Keratinocyte (primary cell): ENCODE measurements around the gene RNF175. TPM values are rescaled to one million over a fixed set of nuclear protein-coding genes. Genes with fewer than 3 reads are reported as not detected.

Experiments
- DNase-seq: peaks from one replicate; pipeline ENCODE4 v3.0.0-alpha.2; 2011; ENCODE audit warnings: low read depth, missing footprints, low spot score
- FAIRE-seq: peaks from 2 replicates; lab custom pipeline; 2011; peaks lifted over from hg19 to GRCh38; lab: Jason Lieb, UNC
- H2AFZ ChIP-seq: 2 replicates; pipeline ENCODE4 v1.6.0; 2012; ENCODE audit warnings: low read length, control low read depth, inconsistent platforms; ENCODE audit not compliant: control insufficient read depth
- H3K27ac ChIP-seq: 2 replicates; pipeline ENCODE4 v1.5.1; 2011; ENCODE audit warnings: low read length; ENCODE audit not compliant: control insufficient read depth, insufficient read depth
- H3K27me3 ChIP-seq: 3 replicates; pipeline ENCODE4 v1.6.0; 2011; ENCODE audit warnings: low read length; ENCODE audit not compliant: control insufficient read depth, insufficient read depth; ENCODE audit errors: extremely low read depth
- H3K36me3 ChIP-seq, 2 experiments: 2 replicates in 1 of 2; 3 replicates in 1 of 2; pipeline ENCODE4 v1.5.1; 2011; ENCODE audit warnings: low read length in 2 of 2, mild to moderate bottlenecking in 1 of 2; ENCODE audit not compliant: control insufficient read depth in 2 of 2, insufficient read depth in 2 of 2; ENCODE audit errors: extremely low read depth in 1 of 2
- H3K4me1 ChIP-seq: 3 replicates; pipeline ENCODE4 v1.5.1; 2011; ENCODE audit warnings: low read length; ENCODE audit not compliant: control insufficient read depth, insufficient read depth; ENCODE audit errors: extremely low read depth
- H3K4me2 ChIP-seq: 3 replicates; pipeline ENCODE4 v1.6.0; 2011; ENCODE audit warnings: low read depth, low read length; ENCODE audit not compliant: control insufficient read depth, insufficient read depth; ENCODE audit errors: extremely low read depth
- H3K4me3 ChIP-seq, 3 experiments: fragments of 200-600 bp in 1 of 3; sonication (generic) in 1 of 3; 2 replicates in 2 of 3; 3 replicates in 1 of 3; pipeline ENCODE4 v1.5.1; 2011 to 2016; ENCODE audit warnings: low read length in 3 of 3, mild to moderate bottlenecking in 3 of 3, control low read depth in 2 of 3, inconsistent platforms in 1 of 3, low read depth in 1 of 3, mixed read lengths in 1 of 3, mixed run types in 1 of 3, moderate library complexity in 1 of 3; ENCODE audit not compliant: control insufficient read depth in 2 of 3, insufficient read depth in 2 of 3; ENCODE audit errors: extremely low read depth in 1 of 3
- H3K79me2 ChIP-seq: 2 replicates; pipeline ENCODE4 v1.6.0; 2012; ENCODE audit warnings: low read length; ENCODE audit not compliant: control insufficient read depth, insufficient read depth
- H3K9ac ChIP-seq: 3 replicates; pipeline ENCODE4 v1.6.0; 2011; ENCODE audit warnings: low read length; ENCODE audit not compliant: control insufficient read depth, insufficient read depth; ENCODE audit errors: extremely low read depth
- H3K9me1 ChIP-seq: 3 replicates; pipeline ENCODE4 v1.6.0; 2011; ENCODE audit warnings: low read length; ENCODE audit not compliant: control insufficient read depth, insufficient read depth; ENCODE audit errors: extremely low read depth
- H3K9me3 ChIP-seq: 2 replicates; pipeline ENCODE4 v1.5.1; 2012; ENCODE audit warnings: low read depth, low read length; ENCODE audit not compliant: control insufficient read depth
- H4K20me1 ChIP-seq: 3 replicates; pipeline ENCODE4 v1.6.0; 2011; ENCODE audit warnings: low read length; ENCODE audit not compliant: control insufficient read depth, insufficient read depth; ENCODE audit errors: extremely low read depth
- CTCF ChIP-seq, 3 experiments: IDR thresholded peaks in 1 of 3; conservative IDR thresholded peaks in 1 of 3; optimal IDR thresholded peaks in 1 of 3; 2 replicates in 2 of 3; 3 replicates in 1 of 3; pipeline versions ENCODE3 to v1.5.1; 2011; ENCODE audit warnings: low read length in 3 of 3, mild to moderate bottlenecking in 3 of 3, moderate library complexity in 2 of 3, control low read depth in 1 of 3, inconsistent platforms in 1 of 3; ENCODE audit not compliant: insufficient read depth in 2 of 3; ENCODE audit errors: extremely low read depth in 1 of 3
- EZH2 ChIP-seq: IDR thresholded peaks from one replicate; pipeline ENCODE4 v1.6.1; 2012; ENCODE audit warnings: inconsistent platforms, mild to moderate bottlenecking, low read length, moderate library complexity
- dilution Hi-C: fragments of 300-500 bp; cut with MboI; formaldehyde crosslinking; loops from one replicate; pipeline ENCODE4 v1.7.0; 2020; ENCODE audit warnings: low sequenced_read_pairs; ENCODE audit not compliant: extremely low pct_ligation_motif_present
- polyA plus RNA-seq, 5 experiments: library from polyadenylated mRNA; depleted of rRNA in 3 of 5; stranded (reverse) in 3 of 5; stranded (forward) in 1 of 5; unstranded in 1 of 5; fragments of >200 nt; gene quantifications; 1 replicate in 1 of 5; 2 replicates in 3 of 5; 3 replicates in 1 of 5; pipeline versions ENCODE4 v1.2.1 to v1.2.3, GENCODE V29; 2011 to 2012; ENCODE audit warnings: missing spikeins in 2 of 5, low read depth in 1 of 5, low replicate concordance in 1 of 5

The RNF175 gene
- polyA plus RNA-seq, 1 donor (not counting 4 experiments of a cell fraction or from before 2014, with no cell fraction given), result not detected

- peaks cover 7% of the 10 kb centered on the region for H3K27me3 ChIP-seq
- no peaks in the 10 kb centered on the region for H3K4me1 ChIP-seq
- no peak overlapping the region for H2AFZ ChIP-seq
- H3K9me3 ChIP-seq, result no peaks in the 10 kb centered on the region
- no peaks in the 10 kb centered on the region for H3K79me2 ChIP-seq
- no peaks in the 10 kb centered on the region for H3K36me3 ChIP-seq
- no peak overlapping the region for H3K4me3 ChIP-seq
- dilution Hi-C loops, result no loop called here
- no peak for TF ChIP-seq CTCF (optimal IDR thresholded peaks at IDR 0.05 in 1 of 3, IDR thresholded peaks at IDR 0.05 in 1 of 3, conservative IDR thresholded peaks at IDR 0.05 in 1 of 3; ENCODE audit: extremely low read depth in 1 of 3, insufficient read depth in 2 of 3, low read length in 3 of 3)
- H3K9ac ChIP-seq, result no peak overlapping the region
- DNase-seq (no peak), FAIRE-seq (no peak)
- no peak overlapping the region for H3K4me2 ChIP-seq
- no peaks in the 10 kb centered on the region for H4K20me1 ChIP-seq
- no peak overlapping the region for H3K27ac ChIP-seq
- H3K9me1 ChIP-seq, result no peaks in the 10 kb centered on the region
Measured at GRCh38 chr4:153764601-153765368, 5.0 kb upstream of the RNF175 start.

GRCh38 chr4:153763404-153763803 lies 3.6 kb upstream of the RNF175 start:
- Histone ChIP-seq H3K4me3 (no peak overlapping the region), H2AFZ (no peak overlapping the region), H3K9me3 (no peaks in the 10 kb centered on the region), H3K9ac (no peak overlapping the region), H3K4me2 (no peak overlapping the region), H3K36me3 (no peaks in the 10 kb centered on the region), H3K27me3 (peaks cover 18% of the 10 kb centered on the region), H3K4me1 (no peaks in the 10 kb centered on the region), H3K9me1 (no peaks in the 10 kb centered on the region), H3K79me2 (no peaks in the 10 kb centered on the region), H4K20me1 (no peaks in the 10 kb centered on the region), H3K27ac (no peak overlapping the region)
- DNase-seq (no peak), FAIRE-seq (peak; percentile 34)
- dilution Hi-C loops, result no loop called here
- TF ChIP-seq EZH2 (no peak), CTCF (optimal IDR thresholded peaks at IDR 0.05 in 1 of 3, IDR thresholded peaks at IDR 0.05 in 1 of 3, conservative IDR thresholded peaks at IDR 0.05 in 1 of 3; ENCODE audit: extremely low read depth in 1 of 3, insufficient read depth in 2 of 3, low read length in 3 of 3) (peak; percentile 31 to 51 (median 48))
